Breast epithelium (tissue), 3 donors: Measurements from ENCODE around the gene MEF2C.

Experiments
- POLR2A ChIP-seq: fragments of 450-650 bp; IDR thresholded peaks from one replicate; pipeline ENCODE4 v1.6.1; 2016; ENCODE audit warnings: antibody characterized with exemption, mild to moderate bottlenecking, moderate library complexity
- POLR2AphosphoS5 ChIP-seq, 3 donors: sonication (generic); formaldehyde crosslinking; IDR thresholded peaks; one replicate each; pipeline ENCODE4 v1.6.1; 2017; ENCODE audit warnings: antibody characterized with exemption in 3 of 3
- TF ChIP-seq, protein P1 (sequence below), 3 donors: fragments of 450-650 bp; IDR thresholded peaks; one replicate each; pipeline ENCODE4 v1.5.1; 2016 to 2017; ENCODE audit warnings: antibody characterized with exemption in 3 of 3, mild to moderate bottlenecking in 3 of 3, moderate library complexity in 3 of 3

DNA sequence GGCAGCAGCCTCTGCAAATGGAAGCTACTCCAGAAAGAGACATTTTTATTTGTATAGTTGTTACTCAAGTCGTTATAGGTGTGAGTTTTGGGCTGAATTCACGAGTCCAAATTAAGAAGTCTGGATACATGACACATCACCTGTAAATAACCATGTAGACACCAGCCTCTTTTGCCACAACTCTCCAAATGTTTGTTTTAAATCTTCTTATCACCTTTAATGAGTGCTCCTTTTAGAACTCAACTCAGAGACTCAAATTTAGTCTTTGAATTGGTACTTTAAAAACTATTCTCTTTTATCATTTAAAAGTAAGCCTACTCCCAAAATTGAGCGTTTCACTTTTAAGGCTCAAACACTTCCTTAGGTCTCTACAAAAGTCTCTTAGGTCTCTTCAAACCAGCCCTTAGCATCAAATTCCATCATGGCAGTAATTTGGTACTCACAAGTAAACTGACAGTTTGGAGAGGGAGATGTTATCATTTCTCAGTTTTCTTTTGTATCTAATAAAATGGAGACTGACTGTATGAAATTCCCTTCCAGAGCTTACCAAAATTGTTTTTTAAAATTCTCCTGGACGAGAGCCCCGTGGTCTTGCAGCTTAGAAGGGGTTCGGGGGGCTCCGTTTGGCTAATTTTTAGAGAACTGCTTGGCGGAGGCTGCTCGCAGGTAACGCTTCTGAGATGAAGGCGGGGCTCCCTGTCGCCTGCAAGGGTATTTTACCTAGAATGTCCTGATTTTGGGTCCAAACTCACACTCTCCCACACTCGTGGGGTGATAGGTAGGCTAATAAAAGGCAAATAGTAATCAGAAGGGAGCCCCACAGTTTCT, 194.6 kb downstream of the MEF2C start:
- TF ChIP-seq, protein P1, sequence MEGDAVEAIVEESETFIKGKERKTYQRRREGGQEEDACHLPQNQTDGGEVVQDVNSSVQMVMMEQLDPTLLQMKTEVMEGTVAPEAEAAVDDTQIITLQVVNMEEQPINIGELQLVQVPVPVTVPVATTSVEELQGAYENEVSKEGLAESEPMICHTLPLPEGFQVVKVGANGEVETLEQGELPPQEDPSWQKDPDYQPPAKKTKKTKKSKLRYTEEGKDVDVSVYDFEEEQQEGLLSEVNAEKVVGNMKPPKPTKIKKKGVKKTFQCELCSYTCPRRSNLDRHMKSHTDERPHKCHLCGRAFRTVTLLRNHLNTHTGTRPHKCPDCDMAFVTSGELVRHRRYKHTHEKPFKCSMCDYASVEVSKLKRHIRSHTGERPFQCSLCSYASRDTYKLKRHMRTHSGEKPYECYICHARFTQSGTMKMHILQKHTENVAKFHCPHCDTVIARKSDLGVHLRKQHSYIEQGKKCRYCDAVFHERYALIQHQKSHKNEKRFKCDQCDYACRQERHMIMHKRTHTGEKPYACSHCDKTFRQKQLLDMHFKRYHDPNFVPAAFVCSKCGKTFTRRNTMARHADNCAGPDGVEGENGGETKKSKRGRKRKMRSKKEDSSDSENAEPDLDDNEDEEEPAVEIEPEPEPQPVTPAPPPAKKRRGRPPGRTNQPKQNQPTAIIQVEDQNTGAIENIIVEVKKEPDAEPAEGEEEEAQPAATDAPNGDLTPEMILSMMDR (IDR thresholded peaks at IDR 0.05) = no peak
- no peak for TF ChIP-seq POLR2A
- no peak for TF ChIP-seq POLR2AphosphoS5 (IDR thresholded peaks at IDR 0.05)
